HG03571 (cell line): ENCODE measurements around the gene ZWILCH.

ENCODE experiments used
- ATAC-seq: cut with Tn5 transposase; IDR thresholded peaks from one replicate; pipeline ENCODE4 v1.9.1; 2021; ENCODE audit not compliant: unreplicated experiment

The ZWILCH gene

DNA sequence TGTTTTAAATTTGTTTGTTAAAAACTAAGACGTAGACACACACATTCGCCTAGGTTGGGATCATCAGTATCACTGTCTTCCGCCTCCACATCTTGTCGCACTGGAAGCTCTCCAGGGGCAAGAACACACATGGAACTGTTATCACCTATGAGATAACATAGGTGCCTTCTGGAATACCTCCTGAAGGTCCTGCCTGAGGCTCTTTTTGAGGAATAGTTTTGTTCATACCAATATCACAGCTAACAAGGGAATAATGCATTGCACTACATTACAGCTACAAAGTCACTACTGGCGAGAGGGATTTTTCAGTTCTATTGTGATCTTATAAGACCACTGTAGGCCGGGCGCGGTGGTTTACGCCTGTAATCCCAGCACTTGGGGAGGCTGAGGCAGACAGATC lies 29.9 kb downstream of the ZWILCH start:
- no peak for ATAC-seq

- ATAC-seq, result no peak
These were observed 37.8 kb downstream of the ZWILCH start for GRCh38 chr15:66542896-66543295.

DNA sequence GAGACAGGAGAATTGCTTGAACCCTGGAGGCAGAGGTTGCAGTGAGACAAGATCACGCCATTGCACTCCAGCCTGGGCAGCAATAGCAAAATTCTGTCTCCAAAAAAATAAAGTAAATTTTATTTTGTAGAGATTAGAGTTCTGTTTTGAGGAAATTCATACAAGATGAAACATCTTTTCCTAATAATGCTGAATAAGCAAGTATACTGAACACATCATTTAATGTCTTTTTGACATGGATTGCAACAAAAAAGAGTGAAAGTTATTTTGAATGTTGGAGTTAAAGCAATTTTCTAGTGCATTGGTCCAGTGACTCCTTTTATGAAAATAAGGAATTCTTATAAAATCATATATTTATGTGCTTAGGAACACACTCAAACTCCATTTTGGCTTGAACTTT lies 40.1 kb downstream of the ZWILCH start:
- no peak for ATAC-seq

- ATAC-seq, result no peak
These were observed 50.6 kb downstream of the ZWILCH start for GRCh38 chr15:66555685-66556084.

DNA sequence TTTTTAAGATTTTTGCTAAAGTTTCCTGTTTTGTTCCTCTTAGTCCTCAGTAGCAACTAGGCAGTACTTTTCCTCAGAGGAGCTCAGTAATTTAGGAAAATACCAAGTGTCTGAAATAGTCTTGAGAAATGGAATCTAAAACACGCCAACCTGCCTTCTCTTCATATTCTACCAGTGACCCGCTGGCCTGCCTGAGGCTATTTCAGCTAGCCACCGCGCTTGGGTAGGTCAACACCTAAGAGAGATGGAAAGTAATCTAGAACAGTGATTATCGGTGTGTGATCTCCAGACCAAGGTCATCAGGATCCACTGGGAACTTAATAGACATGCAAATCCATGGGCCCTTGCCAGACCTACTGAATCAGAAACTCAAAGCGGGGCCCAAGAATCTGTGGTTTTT lies 53.1 kb downstream of the ZWILCH start:
- no peak for ATAC-seq

- no peak for ATAC-seq
These were observed 55.9 kb downstream of the ZWILCH start for GRCh38 chr15:66560856-66561525.

GRCh38 chr15:66563126-66563525 lies 58.0 kb downstream of the ZWILCH start:
- no peak for ATAC-seq

DNA sequence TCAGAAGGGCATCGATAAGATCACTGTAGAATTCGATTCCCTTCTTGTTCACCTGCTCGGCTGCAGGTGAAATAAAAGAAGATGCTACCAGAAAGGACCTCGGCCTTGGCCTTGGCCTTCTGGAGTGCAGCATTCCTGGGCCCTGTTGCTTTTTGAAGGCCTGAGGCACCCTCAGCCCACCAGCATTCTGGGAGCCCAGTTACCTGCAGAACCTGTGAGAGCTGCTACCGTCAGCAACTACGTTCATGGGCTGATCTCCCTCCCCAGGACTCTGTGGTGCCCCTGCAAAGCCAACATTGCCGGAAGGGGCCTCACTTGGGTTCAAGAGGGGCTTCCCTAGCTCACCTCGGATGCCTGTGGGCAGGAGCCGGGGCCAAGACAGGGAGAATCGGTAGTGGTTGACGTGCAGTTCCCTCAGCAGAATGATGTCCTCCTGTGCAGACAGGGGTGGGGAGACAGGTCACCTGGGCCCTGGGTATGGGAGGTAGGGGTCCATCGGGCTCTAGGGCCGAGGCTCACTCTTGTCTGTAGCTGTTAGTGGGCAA lies 58.5 kb downstream of the ZWILCH start:
- ATAC-seq, result no peak

GRCh38 chr15:66564136-66565041 lies 59.3 kb downstream of the ZWILCH start:
- ATAC-seq, result no peak

GRCh38 chr15:66565141-66565641 lies 60.1 kb downstream of the ZWILCH start:
- no peak for ATAC-seq

DNA sequence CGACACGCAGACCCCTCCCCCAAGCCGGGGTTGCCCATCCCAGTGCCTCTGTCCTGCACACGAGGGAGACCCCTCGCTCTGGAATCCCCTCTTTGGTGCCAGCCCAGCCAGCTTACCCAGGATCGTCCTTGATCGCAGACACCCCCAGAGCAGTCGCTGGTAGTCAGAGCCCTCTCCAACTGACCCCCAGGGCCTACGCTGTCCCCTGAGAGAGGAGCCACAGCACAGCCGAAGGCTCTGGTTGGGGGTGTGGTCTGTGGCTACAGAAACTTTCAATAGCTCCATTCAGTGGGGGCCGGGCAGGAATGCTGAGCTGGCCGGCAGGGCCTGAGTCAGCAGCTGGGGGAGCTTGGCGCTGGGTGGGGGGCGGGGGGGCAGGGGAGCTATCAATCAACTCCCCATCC lies 60.6 kb downstream of the ZWILCH start, which contains the start of gene LCTL:
TSS of gene LCTL (minus strand) at position 258 of the 404 bp plus-strand sequence. CDS start 633 bp downstream, outside the sequence.
- ATAC-seq, result no peak

GRCh38 chr15:66566963-66567531 lies 61.9 kb downstream of the ZWILCH start:
- no peak for ATAC-seq

DNA sequence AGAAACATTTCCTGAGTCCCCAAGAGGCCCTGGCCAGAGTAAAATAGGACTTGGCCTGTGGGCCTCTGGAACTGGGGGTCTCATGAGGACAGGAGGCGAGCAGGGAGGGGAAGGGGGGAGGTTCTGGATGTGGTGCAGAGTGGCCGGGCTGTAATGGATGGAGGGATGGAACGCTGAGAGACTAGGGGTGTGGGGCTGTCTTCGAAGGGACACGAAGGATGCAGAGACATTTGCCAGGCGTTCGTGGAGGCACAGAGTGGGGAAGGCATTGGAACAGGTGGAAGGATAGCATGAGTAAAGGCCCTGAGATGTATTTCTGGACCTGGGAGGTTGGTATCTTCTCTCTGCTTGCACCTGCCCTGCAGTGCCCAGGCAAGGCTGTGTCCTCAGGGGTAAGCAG lies 62.8 kb downstream of the ZWILCH start:
- no peak for ATAC-seq

DNA sequence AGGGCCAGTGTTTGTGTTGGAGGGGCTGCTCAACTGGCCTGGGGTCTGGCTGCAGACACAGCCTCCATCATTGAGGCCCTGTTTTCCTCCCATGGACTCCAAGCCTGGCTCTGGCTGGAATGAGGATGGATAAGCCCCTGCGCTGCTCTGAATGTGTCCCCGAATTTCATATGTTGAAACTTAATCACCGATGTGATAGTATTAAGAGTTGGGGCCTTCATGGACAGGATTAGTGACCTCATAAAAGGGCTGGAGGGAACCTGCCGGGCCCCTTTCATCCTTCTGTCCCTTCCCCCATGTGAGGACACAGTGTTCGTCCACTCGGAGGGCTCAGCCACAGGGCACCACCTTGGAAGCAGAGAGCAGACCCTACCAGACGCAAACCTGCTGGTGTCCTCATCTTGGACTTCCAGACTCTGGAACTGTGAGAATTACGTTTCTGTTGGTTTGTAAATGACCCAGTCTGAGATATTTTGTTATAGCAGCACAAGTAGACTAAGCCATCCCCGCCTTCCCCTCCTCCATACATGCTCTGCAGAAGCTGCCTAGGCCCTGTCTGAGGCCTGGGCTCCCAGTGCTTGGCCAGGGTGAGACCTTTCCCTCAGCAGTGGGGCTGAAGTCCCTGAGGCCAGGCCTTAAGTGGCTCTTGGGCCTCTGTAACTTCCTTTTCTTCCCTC lies 64.5 kb downstream of the ZWILCH start:
- no peak for ATAC-seq

- no peak for ATAC-seq
These were observed 65.2 kb downstream of the ZWILCH start for GRCh38 chr15:66570327-66570726.

GRCh38 chr15:66570842-66571478 lies 65.8 kb downstream of the ZWILCH start:
- no peak for ATAC-seq

DNA sequence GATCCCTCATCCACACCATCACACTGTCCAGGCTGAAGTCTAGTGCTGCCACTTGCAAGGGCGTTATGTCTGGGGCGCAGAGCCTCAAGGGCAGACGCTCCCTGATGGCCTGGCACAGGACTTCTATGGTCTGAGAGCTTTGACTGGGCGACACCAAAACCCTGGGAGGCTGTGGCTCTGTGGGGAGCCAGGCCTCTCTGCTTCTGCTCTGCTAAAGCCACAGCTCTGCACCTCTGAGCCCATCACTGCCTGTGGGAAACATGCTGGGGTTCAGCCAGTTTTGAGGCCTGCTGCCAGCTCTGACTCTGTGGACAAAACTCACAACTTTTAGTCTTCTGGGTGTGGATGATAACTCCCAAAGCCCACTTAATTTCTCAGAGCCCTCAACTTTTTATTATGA lies 67.0 kb downstream of the ZWILCH start:
- ATAC-seq, result no peak

DNA sequence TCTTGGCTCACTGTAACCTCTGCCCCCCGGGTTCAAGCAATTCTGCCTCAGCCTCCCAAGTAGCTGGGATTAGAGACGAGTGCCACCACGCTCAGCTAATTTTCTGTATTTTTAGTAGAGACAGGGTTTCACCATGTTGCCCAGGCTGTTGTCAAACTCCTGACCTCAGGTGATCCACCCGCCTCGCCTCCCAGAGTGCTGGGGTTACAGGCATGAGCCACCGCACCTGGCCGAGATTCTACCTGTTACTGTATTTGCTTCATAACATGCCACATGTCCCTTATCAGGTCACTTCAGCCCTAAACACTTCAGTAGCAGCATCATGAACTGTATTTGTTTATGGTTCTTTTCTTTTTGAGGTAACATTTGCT lies 68.2 kb downstream of the ZWILCH start:
- no peak for ATAC-seq

DNA sequence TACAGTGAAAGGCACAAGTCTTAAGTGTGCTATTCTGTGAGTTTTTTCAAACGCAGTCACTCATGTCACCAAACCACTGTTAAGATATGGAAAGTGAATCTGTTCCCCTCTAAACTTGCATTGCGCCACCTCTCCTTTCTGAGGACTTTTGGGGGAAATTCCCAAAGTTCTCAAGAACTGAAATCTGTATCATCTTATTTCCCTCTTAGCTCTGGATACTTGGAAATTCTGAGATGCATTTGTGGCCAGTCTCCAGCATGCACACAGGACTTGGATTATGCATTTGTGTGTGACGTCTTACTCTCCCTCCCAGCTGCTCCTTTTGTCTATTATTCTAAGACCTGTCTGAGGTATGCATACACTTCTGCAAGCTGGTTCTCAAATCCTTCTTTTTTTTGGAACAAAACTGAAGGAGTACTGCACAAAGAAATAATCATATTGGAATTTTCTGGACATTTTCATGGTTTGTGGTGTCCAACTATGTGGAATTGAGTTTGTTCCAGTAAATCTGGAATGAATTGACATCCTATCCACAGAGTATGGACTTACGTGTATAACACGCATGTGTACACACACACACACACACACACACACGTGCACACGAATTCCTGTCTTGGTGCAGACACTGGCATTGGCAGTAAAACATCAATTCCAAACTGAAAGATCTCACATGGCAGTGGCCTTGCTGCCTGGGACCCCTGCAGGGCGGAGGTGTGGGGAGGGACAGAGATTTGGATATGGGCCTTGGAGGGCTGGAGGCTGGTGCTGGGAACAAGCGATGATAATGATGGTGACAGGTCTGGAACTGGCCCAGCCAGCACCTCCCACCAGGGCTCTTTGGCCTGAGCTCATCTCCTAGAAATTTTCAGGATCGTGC lies 68.8 kb downstream of the ZWILCH start:
- ATAC-seq, result no peak

GRCh38 chr15:66574596-66574950 lies 69.4 kb downstream of the ZWILCH start:
- ATAC-seq, result no peak
